H9 (cell line): Measurements from ENCODE around the gene SLC4A2. TPM values are rescaled to one million over a fixed set of nuclear protein-coding genes. Genes with fewer than 3 reads are reported as not detected.

Source experiments
- DNase-seq: peaks from one replicate; pipeline ENCODE4 v3.0.0-alpha.2; 2017
- H2AFZ ChIP-seq: one replicate; pipeline ENCODE4 v1.6.1; 2013; ENCODE audit warnings: mild to moderate bottlenecking, low read length, control low read depth, moderate library complexity
- H2AK5ac ChIP-seq: 2 replicates; pipeline ENCODE4 v1.6.1; 2013; ENCODE audit warnings: low read length, control low read depth, mixed read lengths; ENCODE audit not compliant: insufficient read length
- H2BK120ac ChIP-seq: one replicate; pipeline ENCODE4 v1.6.1; 2013; ENCODE audit warnings: low read depth, mild to moderate bottlenecking, low read length, control low read depth, inconsistent platforms; ENCODE audit not compliant: poor library complexity, severe bottlenecking
- H2BK12ac ChIP-seq: 2 replicates; pipeline ENCODE4 v1.6.1; 2013; ENCODE audit warnings: low read length, control low read depth, mixed read lengths, low read depth; ENCODE audit not compliant: insufficient read length
- H2BK15ac ChIP-seq: 2 replicates; pipeline ENCODE4 v1.6.1; 2013; ENCODE audit warnings: low read depth, low read length, control low read depth
- H2BK20ac ChIP-seq: one replicate; pipeline ENCODE4 v1.6.1; 2013; ENCODE audit warnings: low read depth, mild to moderate bottlenecking, low read length, control low read depth, inconsistent platforms; ENCODE audit not compliant: poor library complexity, severe bottlenecking
- H2BK5ac ChIP-seq: 2 replicates; pipeline ENCODE4 v1.6.1; 2013; ENCODE audit warnings: low read length, control low read depth, mixed read lengths; ENCODE audit not compliant: insufficient read length
- H3K14ac ChIP-seq: 2 replicates; pipeline ENCODE4 v1.6.1; 2013; ENCODE audit warnings: low read length, control low read depth; ENCODE audit not compliant: insufficient read depth
- H3K18ac ChIP-seq: 2 replicates; pipeline ENCODE4 v1.6.1; 2013; ENCODE audit warnings: low read depth, mild to moderate bottlenecking, mixed read lengths, low read length, control low read depth; ENCODE audit not compliant: insufficient read length
- H3K23ac ChIP-seq: 2 replicates; pipeline ENCODE4 v1.6.1; 2013; ENCODE audit warnings: low read length, control low read depth, mixed read lengths, low read depth; ENCODE audit not compliant: insufficient read length
- H3K23me2 ChIP-seq: 2 replicates; pipeline ENCODE4 v1.6.1; 2013; ENCODE audit warnings: low read depth, mild to moderate bottlenecking, mixed read lengths, low read length, control low read depth; ENCODE audit not compliant: insufficient read length, poor library complexity, severe bottlenecking
- H3K27ac ChIP-seq: 2 replicates; pipeline ENCODE4 v1.5.1; 2013; ENCODE audit warnings: low read length, control low read depth, mixed read lengths, low read depth; ENCODE audit not compliant: insufficient read length
- H3K27me3 ChIP-seq: 2 replicates; pipeline ENCODE4 v1.6.1; 2013; ENCODE audit warnings: low read length, control low read depth, inconsistent platforms; ENCODE audit not compliant: insufficient read depth
- H3K4ac ChIP-seq: 2 replicates; pipeline ENCODE4 v1.6.1; 2013; ENCODE audit warnings: low read depth, mild to moderate bottlenecking, control low read depth, inconsistent platforms, low read length, moderate library complexity
- H3K4me1 ChIP-seq: 2 replicates; pipeline ENCODE4 v1.6.1; 2013; ENCODE audit warnings: low read length, control low read depth, inconsistent platforms; ENCODE audit not compliant: insufficient read depth
- H3K4me2 ChIP-seq: 2 replicates; pipeline ENCODE4 v1.6.1; 2013; ENCODE audit warnings: low read length, control low read depth, mixed read lengths; ENCODE audit not compliant: insufficient read length, insufficient read depth
- H3K56ac ChIP-seq: 2 replicates; pipeline ENCODE4 v1.6.1; 2013; ENCODE audit warnings: low read depth, mild to moderate bottlenecking, mixed read lengths, low read length, control low read depth; ENCODE audit not compliant: insufficient read length
- H3K79me1 ChIP-seq: 2 replicates; pipeline ENCODE4 v1.6.1; 2013; ENCODE audit warnings: low read depth, mild to moderate bottlenecking, moderate library complexity, low read length, control low read depth, inconsistent platforms; ENCODE audit not compliant: insufficient read depth, poor library complexity, severe bottlenecking
- H3K79me2 ChIP-seq: 2 replicates; pipeline ENCODE4 v1.6.1; 2013; ENCODE audit warnings: low read length, control low read depth, inconsistent platforms; ENCODE audit not compliant: insufficient read depth
- H3K9ac ChIP-seq: 2 replicates; pipeline ENCODE4 v1.6.1; 2013; ENCODE audit warnings: low read length, control low read depth, mixed read lengths; ENCODE audit not compliant: insufficient read length; ENCODE audit errors: extremely low read depth
- H3K9me3 ChIP-seq: one replicate; pipeline ENCODE4 v1.6.1; 2013; ENCODE audit warnings: low read depth, low read length, inconsistent platforms; ENCODE audit not compliant: control insufficient read depth
- H3T11ph ChIP-seq: one replicate; pipeline ENCODE4 v1.6.1; 2013; ENCODE audit warnings: mild to moderate bottlenecking, low read length, control low read depth, inconsistent platforms
- H4K20me1 ChIP-seq: one replicate; pipeline ENCODE4 v1.6.1; 2013; ENCODE audit not compliant: control insufficient read depth, insufficient read length, insufficient read depth
- H4K5ac ChIP-seq: 2 replicates; pipeline ENCODE4 v1.6.1; 2013; ENCODE audit warnings: low read depth, mild to moderate bottlenecking, mixed read lengths, low read length, control low read depth; ENCODE audit not compliant: insufficient read length
- H4K8ac ChIP-seq: replicated peaks from 2 replicates; pipeline ENCODE4 v1.6.1; 2013; ENCODE audit warnings: low read length, control low read depth, mixed read lengths, low read depth; ENCODE audit not compliant: insufficient read length
- H4K91ac ChIP-seq: 2 replicates; pipeline ENCODE4 v1.6.1; 2013; ENCODE audit warnings: low read depth, mild to moderate bottlenecking, moderate library complexity, mixed read lengths, low read length, control low read depth; ENCODE audit not compliant: insufficient read length
- H3K27ac Mint-ChIP-seq, 3 experiments: 2 replicates in 2 of 3; 3 replicates in 1 of 3; pipeline ENCODE4 v1.8.0; 2020 to 2021; ENCODE audit warnings: mixed read lengths in 3 of 3, mild to moderate bottlenecking in 1 of 3, moderate library complexity in 1 of 3
- H3K27me3 Mint-ChIP-seq: 2 replicates; pipeline ENCODE4 v1.8.0; 2021; ENCODE audit warnings: low read depth, mild to moderate bottlenecking, moderate library complexity, mixed read lengths
- H3K36me3 Mint-ChIP-seq, 3 experiments: 2 replicates in 2 of 3; 3 replicates in 1 of 3; pipeline ENCODE4 v1.8.0; 2020 to 2021; ENCODE audit warnings: low read depth in 3 of 3, mixed read lengths in 3 of 3; ENCODE audit not compliant: insufficient read depth in 1 of 3
- H3K4me1 Mint-ChIP-seq, 2 experiments: 2 replicates each; pipeline ENCODE4 v1.8.0; 2020; ENCODE audit warnings: mixed read lengths in 2 of 2
- H3K4me3 Mint-ChIP-seq, 2 experiments: 2 replicates in 1 of 2; 3 replicates in 1 of 2; pipeline ENCODE4 v1.8.0; 2020 to 2021; ENCODE audit warnings: mild to moderate bottlenecking in 2 of 2, mixed read lengths in 2 of 2, moderate library complexity in 1 of 2
- H3K9me3 Mint-ChIP-seq, 2 experiments: 2 replicates in 1 of 2; 3 replicates in 1 of 2; pipeline ENCODE4 v1.8.0; 2020; ENCODE audit warnings: mild to moderate bottlenecking in 2 of 2, mixed read lengths in 2 of 2, moderate library complexity in 1 of 2
- WGBS: extraction: QIAGEN DNeasy Blood & Tissue Kit; methylation state at CpG from one replicate; pipeline ENCODE4 v1.1.7; 2013; ENCODE audit warnings: missing lambda C conversion rate, low lambda C conversion rate, mixed read lengths; ENCODE audit not compliant: insufficient read length; ENCODE audit errors: extremely low coverage; 5-methylcytosine and 5-hydroxymethylcytosine counted together
- total RNA-seq: library from RNA; stranded (reverse); gene quantifications from 2 replicates; pipeline ENCODE4 v1.2.1, GENCODE V29; 2021
- TF ChIP-seq, protein P1 (sequence below): fragments of 200-600 bp; sonication (generic); conservative IDR thresholded peaks from 3 replicates; pipeline ENCODE4 v1.8.0; 2021; ENCODE audit warnings: antibody characterized with exemption, mild to moderate bottlenecking

SLC4A2 gene
- total RNA-seq, 1 experiment from 2014 or later = 136 TPM

DNA sequence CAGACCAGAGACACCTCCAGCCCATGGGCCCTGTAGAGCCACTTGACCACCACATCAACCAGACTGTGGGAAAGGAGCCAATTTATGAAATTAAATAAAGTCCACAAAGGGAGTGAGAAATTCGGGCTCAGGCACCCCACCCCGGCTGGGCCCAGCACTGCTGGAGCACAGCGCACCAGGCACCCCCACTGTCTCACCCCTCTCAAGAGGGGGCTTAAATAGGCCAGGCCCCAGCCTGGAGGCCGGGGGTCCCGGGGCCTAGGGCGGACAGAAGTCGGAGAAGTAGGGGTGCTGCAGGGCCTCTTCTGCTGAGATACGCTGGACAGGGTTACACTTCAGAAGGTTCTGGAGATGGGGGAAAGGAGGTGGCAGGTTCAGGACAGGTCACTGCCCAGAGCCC lies 5.6 kb upstream of the SLC4A2 start:
- peaks cover 58% of the 10 kb centered on the region for H3K27me3 Mint-ChIP-seq
- H3K4me3 Mint-ChIP-seq = no peak overlapping the region
- H3K36me3 Mint-ChIP-seq = peaks cover 0 to 11% (median 0%) of the 10 kb centered on the region in 3 experiments; a peak in 3 of 7 replicates
- H2BK120ac ChIP-seq = no peak overlapping the region
- H3K27ac ChIP-seq = no peak overlapping the region
- H3K23ac ChIP-seq = no peak overlapping the region
- H2AK5ac ChIP-seq = no peak overlapping the region
- H3T11ph ChIP-seq = no peak overlapping the region
- no peak for DNase-seq
- H4K8ac ChIP-seq = no peak overlapping the region
- peaks cover 16% of the 10 kb centered on the region for H3K23me2 ChIP-seq
- no peaks in the 10 kb centered on the region for H3K79me2 ChIP-seq
- H2BK12ac ChIP-seq = no peak overlapping the region
- H3K9me3 ChIP-seq = no peaks in the 10 kb centered on the region
- peaks cover 6% of the 10 kb centered on the region; the same call in 1 of the 2 replicates for H3K27me3 ChIP-seq
- no peaks in the 10 kb centered on the region for H4K20me1 ChIP-seq
- no peak overlapping the region for H3K18ac ChIP-seq
- H2BK20ac ChIP-seq = no peak overlapping the region
- no CpG with 5 or more reads among the region's 8 CpGs for WGBS
- H3K9me3 Mint-ChIP-seq = no peaks in the 10 kb centered on the region; a peak in 1 of 5 replicates
- TF ChIP-seq, protein P1, sequence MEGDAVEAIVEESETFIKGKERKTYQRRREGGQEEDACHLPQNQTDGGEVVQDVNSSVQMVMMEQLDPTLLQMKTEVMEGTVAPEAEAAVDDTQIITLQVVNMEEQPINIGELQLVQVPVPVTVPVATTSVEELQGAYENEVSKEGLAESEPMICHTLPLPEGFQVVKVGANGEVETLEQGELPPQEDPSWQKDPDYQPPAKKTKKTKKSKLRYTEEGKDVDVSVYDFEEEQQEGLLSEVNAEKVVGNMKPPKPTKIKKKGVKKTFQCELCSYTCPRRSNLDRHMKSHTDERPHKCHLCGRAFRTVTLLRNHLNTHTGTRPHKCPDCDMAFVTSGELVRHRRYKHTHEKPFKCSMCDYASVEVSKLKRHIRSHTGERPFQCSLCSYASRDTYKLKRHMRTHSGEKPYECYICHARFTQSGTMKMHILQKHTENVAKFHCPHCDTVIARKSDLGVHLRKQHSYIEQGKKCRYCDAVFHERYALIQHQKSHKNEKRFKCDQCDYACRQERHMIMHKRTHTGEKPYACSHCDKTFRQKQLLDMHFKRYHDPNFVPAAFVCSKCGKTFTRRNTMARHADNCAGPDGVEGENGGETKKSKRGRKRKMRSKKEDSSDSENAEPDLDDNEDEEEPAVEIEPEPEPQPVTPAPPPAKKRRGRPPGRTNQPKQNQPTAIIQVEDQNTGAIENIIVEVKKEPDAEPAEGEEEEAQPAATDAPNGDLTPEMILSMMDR = no peak
- peaks cover under 1% of the 10 kb centered on the region; the same call in 1 of the 2 replicates for H3K4me1 ChIP-seq
- H2AFZ ChIP-seq = no peak overlapping the region
- H3K14ac ChIP-seq = no peak overlapping the region
- peaks cover 17 to 24% of the 10 kb centered on the region in 2 experiments for H3K4me1 Mint-ChIP-seq
- H4K5ac ChIP-seq = no peak overlapping the region
- no peak overlapping the region for H3K56ac ChIP-seq
- no peak overlapping the region for H4K91ac ChIP-seq
- no peak overlapping the region for H3K4me2 ChIP-seq
- no peak overlapping the region for H3K9ac ChIP-seq
- no peak overlapping the region for H2BK5ac ChIP-seq
- H3K79me1 ChIP-seq = no peaks in the 10 kb centered on the region
- no peak overlapping the region for H3K27ac Mint-ChIP-seq
- H2BK15ac ChIP-seq = no peak overlapping the region
- H3K4ac ChIP-seq = no peak overlapping the region
